ENCODE measurements around the gene POU5F2. TPM values are rescaled to one million over a fixed set of nuclear protein-coding genes. Genes with fewer than 3 reads are reported as not detected.

Gene POU5F2
- total RNA-seq, 4 donors from 2014 or later: 0.47 to 5.1 (median 1.9) TPM

GRCh38 chr5:93724791-93725190 is 16.6 kb downstream of the POU5F2 start:
- ATAC-seq: no peak
- Histone ChIP-seq H3K4me1 (no peaks in the 10 kb centered on the region), H3K4me3 (no peak overlapping the region), H3K27ac (no peak overlapping the region), H3K9me3 (no peaks in the 10 kb centered on the region), H3K36me3 (no peaks in the 10 kb centered on the region), H3K27me3 (no peaks in the 10 kb centered on the region)
- TF ChIP-seq EP300 (IDR thresholded peaks at IDR 0.05) (no peak), POLR2AphosphoS5 (IDR thresholded peaks at IDR 0.05) (no peak), POLR2A (IDR thresholded peaks at IDR 0.05) (no peak), CTCF (IDR thresholded peaks at IDR 0.05) (no peak)
- WGBS, 2 donors (ENCODE audit: low coverage in 1 of 2): 83 to 92% methylated on average over 1 of the region's 1 CpG

GRCh38 chr5:93723681-93724080 is 17.7 kb downstream of the POU5F2 start:
- Histone ChIP-seq H3K27me3 (no peaks in the 10 kb centered on the region), H3K27ac (no peak overlapping the region), H3K4me3 (no peak overlapping the region), H3K4me1 (no peaks in the 10 kb centered on the region), H3K9me3 (no peaks in the 10 kb centered on the region), H3K36me3 (no peaks in the 10 kb centered on the region)
- no peak for ATAC-seq
- TF ChIP-seq CTCF (IDR thresholded peaks at IDR 0.05) (no peak), EP300 (IDR thresholded peaks at IDR 0.05) (no peak), POLR2A (IDR thresholded peaks at IDR 0.05) (no peak), POLR2AphosphoS5 (IDR thresholded peaks at IDR 0.05) (no peak)
- WGBS, 2 donors (ENCODE audit: low coverage in 1 of 2): 41 to 42% methylated on average over 4 of the region's 4 CpGs

- Histone ChIP-seq H3K4me3 (no peak overlapping the region), H3K27me3 (no peaks in the 10 kb centered on the region), H3K4me1 (no peaks in the 10 kb centered on the region), H3K9me3 (no peaks in the 10 kb centered on the region), H3K27ac (no peak overlapping the region), H3K36me3 (no peaks in the 10 kb centered on the region)
- no peak for ATAC-seq
- TF ChIP-seq CTCF (IDR thresholded peaks at IDR 0.05) (no peak), POLR2A (IDR thresholded peaks at IDR 0.05) (no peak), EP300 (IDR thresholded peaks at IDR 0.05) (no peak), POLR2AphosphoS5 (IDR thresholded peaks at IDR 0.05) (no peak)
Observed at GRCh38 chr5:93723005-93723404, 18.4 kb downstream of the POU5F2 start.

GRCh38 chr5:93722588-93722987 is 18.8 kb downstream of the POU5F2 start:
- H3K27ac ChIP-seq: no peak overlapping the region
- TF ChIP-seq EP300 (IDR thresholded peaks at IDR 0.05): no peak
- TF ChIP-seq POLR2A (IDR thresholded peaks at IDR 0.05): no peak
- no peak for TF ChIP-seq CTCF (IDR thresholded peaks at IDR 0.05)
- TF ChIP-seq POLR2AphosphoS5 (IDR thresholded peaks at IDR 0.05): no peak
- no peaks in the 10 kb centered on the region for H3K27me3 ChIP-seq
- ATAC-seq: no peak
- no peaks in the 10 kb centered on the region for H3K36me3 ChIP-seq
- no peaks in the 10 kb centered on the region for H3K9me3 ChIP-seq
- 74 to 79% methylated on average over 3 of the region's 3 CpGs for WGBS, 2 donors (ENCODE audit: low coverage in 1 of 2)
- H3K4me1 ChIP-seq: no peaks in the 10 kb centered on the region
- no peak overlapping the region for H3K4me3 ChIP-seq

GRCh38 chr5:93721511-93721910 is 19.9 kb downstream of the POU5F2 start:
- TF ChIP-seq EP300 (IDR thresholded peaks at IDR 0.05): no peak
- no peak for ATAC-seq
- no peaks in the 10 kb centered on the region for H3K36me3 ChIP-seq
- no peak overlapping the region for H3K27ac ChIP-seq
- H3K4me1 ChIP-seq: no peaks in the 10 kb centered on the region
- 50 to 67% methylated on average over 1 of the region's 1 CpG for WGBS, 2 donors (ENCODE audit: low coverage in 1 of 2)
- H3K9me3 ChIP-seq: no peaks in the 10 kb centered on the region
- no peaks in the 10 kb centered on the region for H3K27me3 ChIP-seq
- no peak overlapping the region for H3K4me3 ChIP-seq

- TF ChIP-seq EP300 (IDR thresholded peaks at IDR 0.05) (no peak), POLR2AphosphoS5 (IDR thresholded peaks at IDR 0.05) (no peak), CTCF (IDR thresholded peaks at IDR 0.05) (no peak), POLR2A (IDR thresholded peaks at IDR 0.05) (no peak)
- Histone ChIP-seq H3K27me3 (no peaks in the 10 kb centered on the region), H3K4me1 (no peaks in the 10 kb centered on the region), H3K9me3 (no peaks in the 10 kb centered on the region), H3K4me3 (no peak overlapping the region), H3K27ac (no peak overlapping the region), H3K36me3 (no peaks in the 10 kb centered on the region)
- ATAC-seq: no peak
- 86 to 89% methylated on average over 3 of the region's 3 CpGs for WGBS, 2 donors (ENCODE audit: low coverage in 1 of 2)
Observed at GRCh38 chr5:93721071-93721470, 20.3 kb downstream of the POU5F2 start.
